ENCODE data around the gene MED10. TPM values are rescaled to one million over a fixed set of nuclear protein-coding genes. Genes with fewer than 3 reads are reported as not detected.

The MED10 gene
- total and polyA plus RNA-seq, 2 donors (not counting 3 experiments of a cell fraction or from before 2014, with no cell fraction given) = 55.6 to 56.3 TPM

DNA sequence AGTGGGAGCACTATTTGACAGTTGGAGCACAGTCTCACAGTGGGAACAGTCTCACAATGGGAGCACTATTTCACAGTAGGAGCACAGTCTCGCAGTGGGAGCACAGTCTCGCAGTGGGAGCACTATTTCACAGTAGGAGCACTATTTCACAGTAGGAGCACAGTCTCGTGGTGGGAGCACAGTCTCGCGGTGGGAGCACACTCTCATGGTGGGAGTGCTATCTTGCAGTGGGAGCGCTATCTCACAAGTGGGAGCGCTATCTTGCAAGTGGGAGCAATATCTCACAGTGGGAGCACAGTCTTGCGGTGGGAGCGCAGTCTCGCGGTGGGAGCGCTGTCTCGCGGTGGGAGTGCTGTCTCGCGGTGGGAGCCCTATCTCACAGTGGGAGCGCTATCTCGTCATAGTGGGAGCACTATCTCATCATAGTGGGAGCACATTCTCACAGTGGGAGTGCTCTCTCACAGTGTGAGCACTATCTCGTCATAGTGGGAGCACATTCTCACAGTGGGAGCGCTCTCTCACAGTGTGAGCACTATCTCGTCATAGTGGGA, 56.1 kb downstream of the MED10 start:
- Histone ChIP-seq H3K79me2 (ENCODE audit: control insufficient read depth, insufficient read depth, low read length) (no peaks in the 10 kb centered on the region), H3K4me2 (ENCODE audit: insufficient read depth, low read length) (no peak overlapping the region), H2AFZ (ENCODE audit: low read depth, low read length) (no peak overlapping the region), H3K27ac (ENCODE audit: insufficient read depth, low read depth, low read length) (no peak overlapping the region), H3K27me3 (ENCODE audit: control insufficient read depth in 2 of 2, insufficient read depth in 2 of 2, low read length in 2 of 2) (no peaks in the 10 kb centered on the region), H3K4me1 (ENCODE audit: control insufficient read depth, extremely low read depth, insufficient read depth, low read length) (no peaks in the 10 kb centered on the region), H4K20me1 (replicated peaks; ENCODE audit: control insufficient read depth, extremely low read depth, insufficient read depth, low read length) (no peaks in the 10 kb centered on the region), H3K9ac (replicated peaks; ENCODE audit: extremely low read depth, insufficient read depth, low read length) (no peak overlapping the region), H3K9me1 (replicated peaks; ENCODE audit: control insufficient read depth, extremely low read depth, insufficient read depth, low read length) (no peaks in the 10 kb centered on the region), H3K4me3 (replicated peaks in 1 of 3; ENCODE audit: insufficient read depth in 1 of 3, low read depth in 1 of 3, low read length in 3 of 3) (no peak overlapping the region), H3K9me3 (replicated peaks; ENCODE audit: control insufficient read depth, insufficient read depth, low read length) (no peaks in the 10 kb centered on the region), H3K36me3 (ENCODE audit: control insufficient read depth in 2 of 2, extremely low read depth in 1 of 2, insufficient read depth in 2 of 2, low read length in 2 of 2) (no peaks in the 10 kb centered on the region)
- DNase-seq (ENCODE audit: low read depth, low spot score) = no peak
- ChIA-PET POLR2A (no interaction called here), CTCF (interaction anchor here (1.5 kb wide), 1 partner anchor 19 kb away, joined by 3 read pairs; no protein-coding TSS in a partner anchor)
- no TSS peak for BruUV-seq (replicated peaks)
- intact Hi-C loops (cut with micrococcal nuclease) (no loop called here), dilution Hi-C loops (cut with MboI; ENCODE audit: extremely low pct_ligation_motif_present, low sequenced_read_pairs) (no loop called here)
- no peak for FAIRE-seq
- TF ChIP-seq POLR2A (IDR thresholded peaks at IDR 0.05; ENCODE audit: low read depth, low read length) = no peak
- no peak for TF ChIP-seq JUN (IDR thresholded peaks at IDR 0.05; ENCODE audit: borderline replicate concordance, insufficient read depth, insufficient read length, low read depth)
- TF ChIP-seq MYC (IDR thresholded peaks at IDR 0.05; ENCODE audit: low read depth, low read length) = no peak
- TF ChIP-seq GATA2 (IDR thresholded peaks at IDR 0.05; ENCODE audit: insufficient read depth, insufficient read length, low read depth, low read length) = no peak
- TF ChIP-seq, protein P1, sequence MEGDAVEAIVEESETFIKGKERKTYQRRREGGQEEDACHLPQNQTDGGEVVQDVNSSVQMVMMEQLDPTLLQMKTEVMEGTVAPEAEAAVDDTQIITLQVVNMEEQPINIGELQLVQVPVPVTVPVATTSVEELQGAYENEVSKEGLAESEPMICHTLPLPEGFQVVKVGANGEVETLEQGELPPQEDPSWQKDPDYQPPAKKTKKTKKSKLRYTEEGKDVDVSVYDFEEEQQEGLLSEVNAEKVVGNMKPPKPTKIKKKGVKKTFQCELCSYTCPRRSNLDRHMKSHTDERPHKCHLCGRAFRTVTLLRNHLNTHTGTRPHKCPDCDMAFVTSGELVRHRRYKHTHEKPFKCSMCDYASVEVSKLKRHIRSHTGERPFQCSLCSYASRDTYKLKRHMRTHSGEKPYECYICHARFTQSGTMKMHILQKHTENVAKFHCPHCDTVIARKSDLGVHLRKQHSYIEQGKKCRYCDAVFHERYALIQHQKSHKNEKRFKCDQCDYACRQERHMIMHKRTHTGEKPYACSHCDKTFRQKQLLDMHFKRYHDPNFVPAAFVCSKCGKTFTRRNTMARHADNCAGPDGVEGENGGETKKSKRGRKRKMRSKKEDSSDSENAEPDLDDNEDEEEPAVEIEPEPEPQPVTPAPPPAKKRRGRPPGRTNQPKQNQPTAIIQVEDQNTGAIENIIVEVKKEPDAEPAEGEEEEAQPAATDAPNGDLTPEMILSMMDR (IDR thresholded peaks at IDR 0.05; ENCODE audit: extremely low read depth in 1 of 2, insufficient read depth in 1 of 2, low read depth in 1 of 2, low read length in 2 of 2) = no peak
- TF ChIP-seq, protein P2, sequence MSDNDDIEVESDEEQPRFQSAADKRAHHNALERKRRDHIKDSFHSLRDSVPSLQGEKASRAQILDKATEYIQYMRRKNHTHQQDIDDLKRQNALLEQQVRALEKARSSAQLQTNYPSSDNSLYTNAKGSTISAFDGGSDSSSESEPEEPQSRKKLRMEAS (IDR thresholded peaks at IDR 0.05; ENCODE audit: insufficient read depth, insufficient read length) = no peak
- TF ChIP-seq EZH2 (IDR thresholded peaks at IDR 0.05; ENCODE audit: borderline replicate concordance, low read depth, low read length, severe bottlenecking) = no peak
- no peak for TF ChIP-seq POLR2AphosphoS5 (IDR thresholded peaks at IDR 0.05; ENCODE audit: insufficient read depth, low read depth, low read length)
- TF ChIP-seq FOS (IDR thresholded peaks at IDR 0.05; ENCODE audit: borderline replicate concordance, insufficient read depth, low read length) = no peak

Other genes with a start within 250 kb of the MED10 start
- gene UBE2QL1, start 70.3 kb upstream of the MED10 start, total RNA-seq = 0.15 and 0.21 TPM in 2 replicates
- gene UBE2QL1, start 70.3 kb upstream of the MED10 start, polyA plus RNA-seq = 0.04 and 0.05 TPM in 2 replicates

All from endothelial cell of umbilical vein (primary cell).